ENCODE results near the gene NTN4.
"Not testable (repeated sequence)": the region's sequence is repeated elsewhere in the genome, so short reads cannot be mapped to it uniquely, and the experiment has no call there.

The NTN4 gene

DNA sequence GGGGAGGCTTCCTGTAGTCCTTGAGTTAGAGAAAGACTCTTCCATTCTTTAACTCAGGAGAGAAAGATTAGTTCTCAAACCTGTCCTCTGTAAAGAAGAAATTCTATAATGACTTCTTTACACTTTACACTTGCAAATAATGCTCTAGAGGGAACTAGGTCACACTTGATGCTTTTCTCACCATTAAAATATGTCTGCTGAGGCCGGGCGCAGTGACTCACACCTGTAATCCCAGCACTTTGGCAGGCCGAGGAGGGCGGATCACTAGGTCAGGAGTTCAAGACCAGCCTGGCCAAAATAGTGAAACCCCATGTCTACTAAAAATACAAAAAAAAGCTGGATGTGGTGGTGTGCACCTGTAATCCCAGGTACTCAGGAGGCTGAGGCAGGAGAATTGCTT lies 6.3 kb downstream of the NTN4 start:
- no peak for DNase-seq (ENCODE audit: extremely low read depth, low read depth)
- no peak overlapping the region for H3K4me3 ChIP-seq (replicated peaks; ENCODE audit: low read depth, low read length)
- TF ChIP-seq, protein P1, sequence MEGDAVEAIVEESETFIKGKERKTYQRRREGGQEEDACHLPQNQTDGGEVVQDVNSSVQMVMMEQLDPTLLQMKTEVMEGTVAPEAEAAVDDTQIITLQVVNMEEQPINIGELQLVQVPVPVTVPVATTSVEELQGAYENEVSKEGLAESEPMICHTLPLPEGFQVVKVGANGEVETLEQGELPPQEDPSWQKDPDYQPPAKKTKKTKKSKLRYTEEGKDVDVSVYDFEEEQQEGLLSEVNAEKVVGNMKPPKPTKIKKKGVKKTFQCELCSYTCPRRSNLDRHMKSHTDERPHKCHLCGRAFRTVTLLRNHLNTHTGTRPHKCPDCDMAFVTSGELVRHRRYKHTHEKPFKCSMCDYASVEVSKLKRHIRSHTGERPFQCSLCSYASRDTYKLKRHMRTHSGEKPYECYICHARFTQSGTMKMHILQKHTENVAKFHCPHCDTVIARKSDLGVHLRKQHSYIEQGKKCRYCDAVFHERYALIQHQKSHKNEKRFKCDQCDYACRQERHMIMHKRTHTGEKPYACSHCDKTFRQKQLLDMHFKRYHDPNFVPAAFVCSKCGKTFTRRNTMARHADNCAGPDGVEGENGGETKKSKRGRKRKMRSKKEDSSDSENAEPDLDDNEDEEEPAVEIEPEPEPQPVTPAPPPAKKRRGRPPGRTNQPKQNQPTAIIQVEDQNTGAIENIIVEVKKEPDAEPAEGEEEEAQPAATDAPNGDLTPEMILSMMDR (IDR thresholded peaks at IDR 0.05; ENCODE audit: low read depth, low read length, missing control alignments) = no peak

DNA sequence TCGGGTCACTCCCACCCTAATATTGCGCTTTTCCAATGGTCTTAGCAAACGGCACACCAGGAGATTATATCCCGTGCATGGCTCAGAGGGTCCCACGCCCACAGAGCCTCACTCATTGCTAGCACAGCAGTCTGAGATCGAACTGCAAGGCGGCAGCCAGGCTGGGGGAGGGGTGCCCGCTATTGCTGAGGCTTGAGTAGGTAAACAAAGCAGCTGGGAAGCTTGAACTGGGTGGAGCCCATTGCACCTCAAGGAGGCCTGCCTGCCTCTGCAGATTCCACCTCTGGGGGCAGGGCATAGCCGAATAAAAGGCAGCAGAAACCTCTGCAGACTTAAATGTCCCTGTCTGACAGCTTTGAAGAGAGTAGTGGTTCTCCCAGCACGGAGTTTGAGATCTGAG lies 15.1 kb downstream of the NTN4 start:
- not testable (repeated sequence) for DNase-seq (ENCODE audit: extremely low read depth, low read depth); H3K4me3 ChIP-seq (replicated peaks; ENCODE audit: low read depth, low read length)

DNA sequence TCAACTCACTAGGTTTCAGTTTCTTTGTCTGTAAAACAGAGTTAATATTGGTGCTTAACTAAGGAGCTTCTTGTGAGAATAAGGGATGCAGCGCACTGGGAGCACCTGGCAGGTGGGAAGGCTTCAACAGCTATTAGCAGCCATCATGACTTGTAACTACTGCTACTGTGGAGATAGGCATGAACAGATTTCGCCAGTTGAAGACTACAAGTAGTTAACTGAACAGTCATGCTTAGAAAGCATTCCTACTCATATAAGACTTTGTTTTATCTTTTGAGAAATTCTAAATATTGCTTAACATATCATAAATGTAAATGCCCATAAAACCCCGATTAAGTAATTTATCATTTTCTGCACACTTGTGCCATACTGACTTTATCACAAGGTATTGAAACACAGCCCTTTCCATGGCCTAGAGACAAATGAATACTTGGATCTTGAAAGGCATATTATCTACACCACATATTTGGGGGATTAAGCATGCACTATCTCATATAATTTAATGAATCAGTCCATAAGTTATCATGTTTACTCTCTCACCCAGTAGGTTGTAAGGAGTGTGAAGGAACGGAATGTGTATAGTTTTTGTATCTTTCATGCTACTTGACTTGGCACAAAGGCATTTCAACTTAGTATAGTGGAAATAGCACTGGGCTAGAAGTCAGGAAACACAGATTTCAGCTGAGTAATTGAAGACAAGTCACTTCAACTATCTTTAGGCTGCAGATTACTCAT lies 16.1 kb downstream of the NTN4 start:
- DNase-seq (ENCODE audit: extremely low read depth, low read depth) = no peak
- TF ChIP-seq, protein P1 (IDR thresholded peaks at IDR 0.05; ENCODE audit: low read depth, low read length, missing control alignments) = no peak

DNA sequence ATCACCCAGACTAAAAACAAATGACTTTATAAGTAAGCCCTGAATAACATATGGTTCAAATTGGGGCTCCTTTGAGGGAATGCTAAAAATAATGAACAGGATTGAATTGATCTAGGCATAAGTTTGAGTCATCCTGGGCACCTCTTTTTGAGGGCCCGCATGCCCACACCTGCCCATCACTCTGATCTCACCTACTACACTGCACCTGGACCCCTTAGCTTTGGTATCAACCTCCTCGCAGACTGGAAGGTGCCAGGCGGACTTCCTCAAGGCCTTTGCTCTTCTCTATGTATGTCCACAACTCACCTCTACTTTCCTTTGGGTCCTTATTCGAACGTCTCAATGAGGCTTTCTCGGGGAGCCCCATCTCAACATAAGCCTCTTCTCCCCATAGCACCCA lies 17.2 kb downstream of the NTN4 start:
- TF ChIP-seq, protein P1 (IDR thresholded peaks at IDR 0.05; ENCODE audit: low read depth, low read length, missing control alignments) = no peak
- no peak overlapping the region for H3K4me3 ChIP-seq (replicated peaks; ENCODE audit: low read depth, low read length)
- no peak for DNase-seq (ENCODE audit: extremely low read depth, low read depth)

More for the DNA sequence above, 16.1 kb downstream of the NTN4 start:
- H3K4me3 ChIP-seq (replicated peaks; ENCODE audit: low read depth, low read length) = no peak overlapping the region

DNA sequence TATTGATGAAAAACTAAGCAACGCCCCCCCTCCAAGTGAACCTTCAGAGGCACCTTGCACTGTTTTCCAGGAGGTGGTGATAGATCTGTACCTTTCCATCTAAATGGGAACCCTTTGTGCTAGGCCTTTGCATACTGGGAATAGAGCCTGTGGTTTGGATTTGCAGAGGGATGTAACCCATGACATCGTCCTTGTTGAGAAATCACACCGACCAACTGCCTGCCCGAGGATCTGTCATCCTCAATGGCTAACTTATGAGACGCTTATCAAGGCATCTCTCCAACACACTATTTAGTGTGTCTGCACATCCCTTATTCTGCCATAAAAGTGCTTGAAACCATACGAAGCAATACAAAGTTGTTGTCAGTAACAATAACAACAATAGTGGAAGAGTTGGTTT lies 22.9 kb downstream of the NTN4 start:
- no peak overlapping the region for H3K4me3 ChIP-seq (replicated peaks; ENCODE audit: low read depth, low read length)
- TF ChIP-seq, protein P1 (IDR thresholded peaks at IDR 0.05; ENCODE audit: low read depth, low read length, missing control alignments) = no peak
- no peak for DNase-seq (ENCODE audit: extremely low read depth, low read depth)

DNA sequence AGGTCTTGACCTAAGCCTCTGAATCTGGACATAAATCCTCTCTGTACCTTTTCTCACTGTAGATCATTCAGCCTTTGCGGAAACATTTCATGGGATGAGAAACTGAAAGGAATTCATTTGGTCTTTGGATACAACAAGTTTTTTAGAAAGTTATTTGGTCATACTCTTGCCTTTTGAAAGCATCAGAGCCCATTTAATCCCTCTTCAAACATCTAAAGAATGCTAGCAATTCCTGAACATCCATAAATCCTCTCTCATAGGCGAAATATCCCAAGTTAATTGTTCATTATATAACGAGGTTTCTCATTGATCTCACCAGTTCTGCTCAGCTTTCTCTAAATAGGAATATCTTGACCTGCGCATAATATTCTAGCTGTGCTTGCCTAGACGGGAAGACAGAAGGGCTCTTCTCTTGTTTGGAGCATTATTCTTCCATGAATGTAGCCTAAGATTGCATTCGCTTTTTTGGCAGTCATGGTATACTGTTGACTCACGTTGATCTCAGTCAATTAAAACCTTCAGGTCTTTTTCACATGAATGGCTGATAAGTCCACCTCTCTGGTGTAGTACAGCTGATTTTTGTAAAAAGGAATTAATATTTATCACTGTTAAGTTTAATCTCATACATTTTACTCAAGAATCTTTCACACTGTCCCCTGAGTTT lies 24.1 kb downstream of the NTN4 start:
- H3K4me3 ChIP-seq (replicated peaks; ENCODE audit: low read depth, low read length) = no peak overlapping the region
- DNase-seq (ENCODE audit: extremely low read depth, low read depth) = no peak
- TF ChIP-seq, protein P1 (IDR thresholded peaks at IDR 0.05; ENCODE audit: low read depth, low read length, missing control alignments) = no peak

DNA sequence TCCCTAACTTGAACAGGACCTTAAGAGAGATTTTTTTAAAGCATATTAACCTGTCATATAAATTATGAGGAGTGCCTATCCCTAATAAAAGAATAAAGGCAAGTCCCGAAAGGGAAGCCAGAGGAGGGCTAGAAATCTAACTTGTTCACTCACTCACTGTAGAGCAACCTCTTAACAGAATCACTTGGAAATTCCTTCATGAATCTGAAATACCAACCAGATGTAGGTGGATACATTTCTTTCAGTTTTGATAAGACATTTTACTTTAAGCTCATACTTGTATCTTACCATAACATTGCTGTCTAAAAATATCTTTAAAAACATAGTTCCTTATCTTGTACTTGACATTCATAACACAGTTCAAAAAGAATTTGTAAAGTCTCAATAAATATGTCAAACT lies 25.7 kb downstream of the NTN4 start:
- no peak for DNase-seq (ENCODE audit: extremely low read depth, low read depth)
- TF ChIP-seq, protein P1 (IDR thresholded peaks at IDR 0.05; ENCODE audit: low read depth, low read length, missing control alignments) = no peak
- no peak overlapping the region for H3K4me3 ChIP-seq (replicated peaks; ENCODE audit: low read depth, low read length)

Data from HFF-Myc (cell line).